ENCODE measurements around the gene KCNB1. TPM values are rescaled to one million over a fixed set of nuclear protein-coding genes. Genes with fewer than 3 reads are reported as not detected.
"Not testable (repeated sequence)": the region's sequence is repeated elsewhere in the genome, so short reads cannot be mapped to it uniquely, and the experiment has no call there.

Gene KCNB1
- total RNA-seq, 1 donor from 2014 or later: 0.12 TPM

GRCh38 chr20:49330701-49331615, 151.5 kb downstream of the KCNB1 start:
- intact Hi-C loops (cut with micrococcal nuclease): loop anchor here (5.0 kb wide), 1 partner anchor 261 kb away; no protein-coding TSS in a partner anchor

GRCh38 chr20:49328790-49329189, 153.7 kb downstream of the KCNB1 start:
- intact Hi-C loops (cut with micrococcal nuclease): no loop called here

- intact Hi-C loops (cut with micrococcal nuclease): no loop called here
Measured at GRCh38 chr20:49326026-49326425, 156.4 kb downstream of the KCNB1 start.

- intact Hi-C loops (cut with micrococcal nuclease): no loop called here
Measured at GRCh38 chr20:49324306-49324705, 158.2 kb downstream of the KCNB1 start.

- intact Hi-C loops (cut with micrococcal nuclease): loop anchor here (1.0 kb wide), 2 partner anchors 45 to 77 kb away; partner anchors contain the start of gene ZNFX1
Measured at GRCh38 chr20:49323622-49324238, 158.7 kb downstream of the KCNB1 start.

- intact Hi-C loops (cut with micrococcal nuclease): no loop called here
Measured at GRCh38 chr20:49320460-49320859, 162.0 kb downstream of the KCNB1 start.

- intact Hi-C loops (cut with micrococcal nuclease): no loop called here
Measured at GRCh38 chr20:49319208-49319809, 163.2 kb downstream of the KCNB1 start.

GRCh38 chr20:49318430-49319207, 163.8 kb downstream of the KCNB1 start:
- intact Hi-C loops (cut with micrococcal nuclease): no loop called here

- intact Hi-C loops (cut with micrococcal nuclease): no loop called here
Measured at GRCh38 chr20:49318091-49318429, 164.4 kb downstream of the KCNB1 start.

GRCh38 chr20:49316704-49317103, 165.8 kb downstream of the KCNB1 start:
- intact Hi-C loops (cut with micrococcal nuclease): no loop called here

- intact Hi-C loops (cut with micrococcal nuclease): no loop called here
Measured at GRCh38 chr20:49315580-49315979, 166.9 kb downstream of the KCNB1 start.

- intact Hi-C loops (cut with micrococcal nuclease): not testable (repeated sequence)
Measured at GRCh38 chr20:49314052-49314451, 168.4 kb downstream of the KCNB1 start.

Other genes starting within 250 kb of the KCNB1 start
- gene ZNFX1, start 204.6 kb downstream of the KCNB1 start, total RNA-seq: 90.5 and 93.4 TPM in 2 replicates
- 11.6 and 11.7 TPM in 2 replicates for gene PTGIS, start 85.5 kb upstream of the KCNB1 start, total RNA-seq
- 32.2 and 34.4 TPM in 2 replicates for gene B4GALT5, start 231.2 kb upstream of the KCNB1 start, total RNA-seq

All from T-helper 1 cell treated with Interleukin-12 subunit alpha and Interleukin-12 subunit beta and Interleukin-4 antibody, amounts not matched to agents 30 ng/mL and 1 ng/mL, for 36 hours (primary cell).